Activated CD4-positive, CD25-positive, alpha-beta regulatory T cell (primary cell): Measurements from ENCODE around the gene MYB.
"Not testable (repeated sequence)": the region's sequence is repeated elsewhere in the genome, so short reads cannot be mapped to it uniquely, and the experiment has no call there.

Experiments used
- DNase-seq, 4 experiments: peaks; one replicate each; lab custom pipeline; 2025; lab: John Stamatoyannopoulos, UW

Gene MYB

GRCh38 chr6:135180542-135181332 lies at the start of gene MYB:
TSS of gene MYB (plus strand) at chr6:135181308. CDS start at chr6:135181514, 206 bp downstream.
- peak; percentile 37 to 59 (median 42) for DNase-seq

- DNase-seq = no peak
These were observed 48.3 kb upstream of the MYB start for GRCh38 chr6:135132776-135133175.

- no peak for DNase-seq
These were observed 45.3 kb upstream of the MYB start for GRCh38 chr6:135135835-135136234.

GRCh38 chr6:135137826-135138225 lies 43.3 kb upstream of the MYB start:
- DNase-seq = no peak

- DNase-seq = no peak
These were observed 39.9 kb upstream of the MYB start for GRCh38 chr6:135141182-135141581.

GRCh38 chr6:135141728-135142127 lies 39.4 kb upstream of the MYB start:
- DNase-seq = no peak

- DNase-seq = not testable (repeated sequence)
These were observed 38.9 kb upstream of the MYB start for GRCh38 chr6:135142232-135142631.

- no peak for DNase-seq
These were observed 36.4 kb upstream of the MYB start for GRCh38 chr6:135144673-135145062.

GRCh38 chr6:135145063-135145800 lies 35.9 kb upstream of the MYB start:
- DNase-seq = no peak

- no peak for DNase-seq
These were observed 34.8 kb upstream of the MYB start for GRCh38 chr6:135146162-135146934.

GRCh38 chr6:135147637-135148592 lies 33.2 kb upstream of the MYB start:
- DNase-seq = no peak

GRCh38 chr6:135148889-135149288 lies 32.2 kb upstream of the MYB start:
- DNase-seq = no peak

- no peak for DNase-seq
These were observed 31.7 kb upstream of the MYB start for GRCh38 chr6:135149376-135149775.

GRCh38 chr6:135150481-135150880 lies 30.6 kb upstream of the MYB start:
- DNase-seq = not testable (repeated sequence)

- not testable (repeated sequence) for DNase-seq
These were observed 27.0 kb upstream of the MYB start for GRCh38 chr6:135154125-135154524.

GRCh38 chr6:135158397-135158796 lies 22.7 kb upstream of the MYB start:
- DNase-seq = no peak

- DNase-seq = no peak
These were observed 21.6 kb upstream of the MYB start for GRCh38 chr6:135159531-135159930.

- DNase-seq = no peak
These were observed 19.4 kb upstream of the MYB start for GRCh38 chr6:135161411-135162395.

GRCh38 chr6:135162678-135163439 lies 18.2 kb upstream of the MYB start:
- no peak for DNase-seq

- peak in 2 of 4 experiments; percentile 4 to 13 for DNase-seq
These were observed 17.7 kb upstream of the MYB start for GRCh38 chr6:135163440-135163738.
